Natural killer cell (primary cell): ENCODE measurements around the gene RALA. TPM values are rescaled to one million over a fixed set of nuclear protein-coding genes. Genes with fewer than 3 reads are reported as not detected.

Experiments
- ATAC-seq, 3 donors: fragments of 150-1000 bp in 2 of 3; fragments of 200-7000 bp in 1 of 3; cut with Tn5 transposase; 1 replicate in 1 of 3; 2 replicates in 2 of 3; pipeline ENCODE4 v1.10.0; 2021; ENCODE audit warnings: mild to moderate bottlenecking in 2 of 3, moderate library complexity in 2 of 3
- DNase-seq, 2 donors: peaks; one replicate each; pipeline versions ENCODE4 v3.0.0 to v3.0.0-alpha.2; 2013 to 2021; ENCODE audit warnings: mixed read lengths in 1 of 2
- H3K27ac ChIP-seq: one replicate; pipeline ENCODE4 v1.5.1; 2013; ENCODE audit warnings: mild to moderate bottlenecking, low read length
- H3K27me3 ChIP-seq: one replicate; pipeline ENCODE4 v1.6.1; 2013; ENCODE audit warnings: low read length; ENCODE audit not compliant: control insufficient read depth, insufficient read depth
- H3K36me3 ChIP-seq: one replicate; pipeline ENCODE4 v1.6.1; 2013; ENCODE audit warnings: low read length; ENCODE audit not compliant: control insufficient read depth, insufficient read depth
- H3K4me1 ChIP-seq: one replicate; pipeline ENCODE4 v1.6.1; 2013; ENCODE audit warnings: low read length; ENCODE audit not compliant: control insufficient read depth, insufficient read depth
- H3K4me3 ChIP-seq: one replicate; pipeline ENCODE4 v1.5.1; 2013; ENCODE audit warnings: low read length
- H3K9me3 ChIP-seq: one replicate; pipeline ENCODE4 v1.6.1; 2013; ENCODE audit warnings: low read length; ENCODE audit not compliant: control insufficient read depth, insufficient read depth
- H3K27ac Mint-ChIP-seq, 2 donors: one replicate each; pipeline ENCODE4 v1.8.0; 2022; ENCODE audit warnings: mild to moderate bottlenecking in 2 of 2, mixed read lengths in 2 of 2, moderate library complexity in 1 of 2
- H3K27me3 Mint-ChIP-seq, 2 donors: one replicate each; pipeline ENCODE4 v1.8.0; 2022; ENCODE audit warnings: low read depth in 2 of 2, mixed read lengths in 2 of 2
- H3K36me3 Mint-ChIP-seq: one replicate; pipeline ENCODE4 v1.8.0; 2022; ENCODE audit warnings: mixed read lengths
- H3K4me1 Mint-ChIP-seq, 2 donors: one replicate each; pipeline ENCODE4 v1.8.0; 2022; ENCODE audit warnings: mixed read lengths in 2 of 2
- H3K4me3 Mint-ChIP-seq: one replicate; pipeline ENCODE4 v1.8.0; 2022; ENCODE audit warnings: mild to moderate bottlenecking, moderate library complexity, mixed read lengths
- H3K9me3 Mint-ChIP-seq, 2 donors: one replicate each; pipeline ENCODE4 v1.8.0; 2022; ENCODE audit warnings: mixed read lengths in 2 of 2
- WGBS: methylation state at CpG from one replicate; pipeline ENCODE4 v1.1.7; 2013; ENCODE audit warnings: missing lambda C conversion rate; ENCODE audit not compliant: insufficient coverage; 5-methylcytosine and 5-hydroxymethylcytosine counted together
- intact Hi-C: fragments of 100-400 bp; cut with micrococcal nuclease; formaldehyde crosslinking; loops from one replicate; pipeline ENCODE4 v1.14.2; 2022
- total RNA-seq, 4 donors: library from RNA; stranded (reverse); fragments of 120-200 nt in 1 of 4; gene quantifications; one replicate each; pipeline versions ENCODE4 v1.2.3 to v1.2.4, GENCODE V29; 2013 to 2022
- TF ChIP-seq, protein P1 (sequence below): fragments of 200-600 bp; IDR thresholded peaks from one replicate; pipeline ENCODE4 v1.8.0; 2022; ENCODE audit warnings: antibody characterized with exemption

The RALA gene
- total RNA-seq, 3 donors from 2014 or later (not counting 1 experiment from before 2014, with no cell fraction given): 10.2 to 22.0 (median 16.8) TPM

DNA sequence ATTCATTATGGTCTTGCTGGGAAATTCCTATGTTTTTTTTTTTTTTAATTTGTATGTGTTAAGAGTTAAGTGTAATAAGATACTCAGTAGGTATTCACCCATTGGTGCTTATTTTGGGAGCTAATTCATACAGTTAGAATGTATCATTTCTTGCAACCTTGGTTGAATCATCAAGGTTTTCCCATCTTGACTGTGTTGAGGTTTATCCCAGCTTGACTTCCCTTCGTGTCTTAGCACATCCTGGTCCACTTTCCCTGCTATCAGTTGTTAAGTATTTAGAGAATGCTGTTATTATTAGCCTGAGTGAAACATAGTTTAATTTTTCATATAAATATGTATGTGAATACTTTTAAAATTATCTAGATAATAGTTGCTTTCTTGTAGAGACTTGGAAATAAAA, 20.8 kb downstream of the RALA start:
- Histone ChIP-seq H3K36me3 (no peaks in the 10 kb centered on the region), H3K27me3 (no peaks in the 10 kb centered on the region), H3K4me3 (no peak overlapping the region), H3K4me1 (peaks cover 4% of the 10 kb centered on the region), H3K27ac (no peak overlapping the region), H3K9me3 (no peaks in the 10 kb centered on the region)
- WGBS: no CpG with 5 or more reads among the region's 1 CpG
- H3K27ac Mint-ChIP-seq: no peak overlapping the region
- peaks cover 57 to 59% of the 10 kb centered on the region in 2 donors for H3K4me1 Mint-ChIP-seq
- no peak overlapping the region for H3K4me3 Mint-ChIP-seq
- H3K9me3 Mint-ChIP-seq: no peaks in the 10 kb centered on the region
- intact Hi-C loops: no loop called here
- ATAC-seq (no peak), DNase-seq (no peak)
- no peaks in the 10 kb centered on the region for H3K27me3 Mint-ChIP-seq
- TF ChIP-seq, protein P1, sequence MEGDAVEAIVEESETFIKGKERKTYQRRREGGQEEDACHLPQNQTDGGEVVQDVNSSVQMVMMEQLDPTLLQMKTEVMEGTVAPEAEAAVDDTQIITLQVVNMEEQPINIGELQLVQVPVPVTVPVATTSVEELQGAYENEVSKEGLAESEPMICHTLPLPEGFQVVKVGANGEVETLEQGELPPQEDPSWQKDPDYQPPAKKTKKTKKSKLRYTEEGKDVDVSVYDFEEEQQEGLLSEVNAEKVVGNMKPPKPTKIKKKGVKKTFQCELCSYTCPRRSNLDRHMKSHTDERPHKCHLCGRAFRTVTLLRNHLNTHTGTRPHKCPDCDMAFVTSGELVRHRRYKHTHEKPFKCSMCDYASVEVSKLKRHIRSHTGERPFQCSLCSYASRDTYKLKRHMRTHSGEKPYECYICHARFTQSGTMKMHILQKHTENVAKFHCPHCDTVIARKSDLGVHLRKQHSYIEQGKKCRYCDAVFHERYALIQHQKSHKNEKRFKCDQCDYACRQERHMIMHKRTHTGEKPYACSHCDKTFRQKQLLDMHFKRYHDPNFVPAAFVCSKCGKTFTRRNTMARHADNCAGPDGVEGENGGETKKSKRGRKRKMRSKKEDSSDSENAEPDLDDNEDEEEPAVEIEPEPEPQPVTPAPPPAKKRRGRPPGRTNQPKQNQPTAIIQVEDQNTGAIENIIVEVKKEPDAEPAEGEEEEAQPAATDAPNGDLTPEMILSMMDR: no peak
- no peaks in the 10 kb centered on the region for H3K36me3 Mint-ChIP-seq

DNA sequence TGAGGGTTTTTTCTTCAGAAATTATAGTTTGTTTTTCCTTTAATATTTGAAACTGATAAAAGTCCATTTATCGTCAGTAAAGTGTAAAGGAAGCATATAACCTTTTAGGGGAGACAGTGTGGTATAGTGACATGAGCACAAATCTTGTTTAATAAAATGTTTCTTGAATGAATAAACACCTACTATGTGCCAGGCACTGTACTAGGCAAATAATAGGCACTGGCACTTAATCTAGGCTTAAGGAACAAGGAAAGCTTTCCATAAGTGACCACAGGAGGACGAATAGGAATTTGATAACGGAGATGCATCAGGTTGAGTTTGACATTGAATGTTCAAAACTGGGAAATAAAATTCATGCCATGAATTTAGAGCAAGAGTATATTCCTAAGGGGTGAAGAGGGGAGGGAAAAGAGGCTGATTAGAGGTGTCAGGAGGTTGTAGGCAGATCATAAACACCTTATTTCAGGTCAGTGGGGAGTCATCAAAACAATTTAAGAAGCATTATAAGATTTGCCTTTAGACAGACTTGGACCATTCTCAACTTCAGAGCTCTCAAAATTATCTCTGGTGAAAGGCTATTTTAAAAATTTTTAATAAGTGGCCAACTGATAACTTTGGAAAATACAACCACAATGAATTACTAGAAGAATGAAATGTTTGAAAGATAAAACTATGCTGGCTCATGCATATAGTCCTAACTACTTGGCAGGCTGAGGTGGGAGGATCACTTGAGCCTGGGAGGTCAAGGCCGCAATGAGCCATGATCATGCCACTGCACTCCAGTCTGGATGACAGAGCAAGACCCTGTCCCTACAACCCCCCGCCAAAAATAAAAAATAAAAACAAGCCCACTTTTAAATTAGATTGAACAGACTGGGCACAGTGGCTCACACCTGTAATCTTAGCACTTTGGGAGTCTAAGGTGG, 22.4 kb downstream of the RALA start:
- 96% methylated on average over 5 of the region's 5 CpGs for WGBS
- no peaks in the 10 kb centered on the region for H3K9me3 ChIP-seq
- H3K27me3 ChIP-seq: no peaks in the 10 kb centered on the region
- TF ChIP-seq, protein P1: no peak
- no peaks in the 10 kb centered on the region for H3K36me3 ChIP-seq
- ATAC-seq (peak in 1 of 3 donors; percentile 21), DNase-seq (no peak)
- no peaks in the 10 kb centered on the region for H3K4me1 ChIP-seq
- Mint-ChIP-seq H3K27me3 (no peaks in the 10 kb centered on the region), H3K4me3 (no peak overlapping the region), H3K4me1 (peaks cover 54 to 56% of the 10 kb centered on the region in 2 donors), H3K27ac (no peak overlapping the region), H3K36me3 (no peaks in the 10 kb centered on the region), H3K9me3 (no peaks in the 10 kb centered on the region)
- no peak overlapping the region for H3K27ac ChIP-seq
- intact Hi-C loops: no loop called here
- H3K4me3 ChIP-seq: no peak overlapping the region

DNA sequence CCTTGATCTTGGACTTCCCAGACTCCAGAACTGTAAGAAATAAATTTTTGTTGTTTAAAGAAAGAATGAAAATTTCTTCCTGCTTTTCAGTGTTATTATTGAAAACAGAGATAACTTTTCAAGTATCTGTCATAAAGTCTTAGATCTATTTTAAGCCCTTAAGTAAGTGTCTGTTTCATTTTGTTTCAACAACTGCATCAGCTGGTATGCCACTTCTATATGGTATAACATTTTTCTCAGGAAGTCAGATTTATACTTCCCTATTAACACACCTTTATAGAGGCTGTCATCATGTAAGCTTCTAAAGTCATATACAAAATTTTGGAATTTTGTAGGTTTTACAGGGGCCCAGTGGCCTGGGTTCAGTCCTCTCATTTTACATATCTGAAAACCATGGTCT, 24.4 kb downstream of the RALA start:
- TF ChIP-seq, protein P1: no peak
- Mint-ChIP-seq H3K27ac (no peak overlapping the region), H3K4me1 (peaks cover 37 to 39% of the 10 kb centered on the region in 2 donors), H3K4me3 (no peak overlapping the region), H3K27me3 (no peaks in the 10 kb centered on the region), H3K36me3 (no peaks in the 10 kb centered on the region), H3K9me3 (no peaks in the 10 kb centered on the region)
- no peak for DNase-seq
- Histone ChIP-seq H3K27ac (no peak overlapping the region), H3K4me3 (no peak overlapping the region), H3K36me3 (no peaks in the 10 kb centered on the region), H3K27me3 (no peaks in the 10 kb centered on the region), H3K9me3 (no peaks in the 10 kb centered on the region), H3K4me1 (no peaks in the 10 kb centered on the region)
- no peak for ATAC-seq
- intact Hi-C loops: no loop called here

DNA sequence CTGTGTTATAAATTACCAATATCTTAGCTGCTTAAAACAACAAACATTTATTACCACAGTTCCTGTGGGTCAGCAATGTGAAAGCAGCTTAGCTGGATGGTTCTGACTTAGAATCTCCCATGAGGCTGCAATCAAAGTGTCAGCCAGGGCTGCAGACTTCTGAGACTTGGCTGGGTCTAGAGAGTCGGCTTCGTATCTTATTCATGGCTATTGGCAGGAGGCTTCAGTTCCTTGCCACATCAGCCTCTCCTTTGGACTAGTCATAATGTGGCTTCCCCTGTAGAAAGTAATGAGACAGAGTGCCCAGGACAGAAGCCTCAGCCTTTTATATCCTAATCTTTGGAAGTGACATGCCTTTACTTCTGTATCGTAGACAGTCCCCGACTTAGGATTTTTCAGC, 27.3 kb downstream of the RALA start:
- H3K36me3 ChIP-seq: no peaks in the 10 kb centered on the region
- TF ChIP-seq, protein P1: no peak
- no peaks in the 10 kb centered on the region for H3K27me3 Mint-ChIP-seq
- no peaks in the 10 kb centered on the region for H3K9me3 ChIP-seq
- no peak overlapping the region for H3K4me3 Mint-ChIP-seq
- H3K36me3 Mint-ChIP-seq: no peaks in the 10 kb centered on the region
- H3K4me1 ChIP-seq: no peaks in the 10 kb centered on the region
- no peaks in the 10 kb centered on the region for H3K9me3 Mint-ChIP-seq
- DNase-seq: no peak
- H3K27ac Mint-ChIP-seq: no peak overlapping the region
- peaks cover 24 to 30% of the 10 kb centered on the region in 2 donors for H3K4me1 Mint-ChIP-seq
- no peak for ATAC-seq
- intact Hi-C loops: no loop called here
- no peak overlapping the region for H3K27ac ChIP-seq
- H3K27me3 ChIP-seq: no peaks in the 10 kb centered on the region
- WGBS: 98% methylated on average over 4 of the region's 4 CpGs
- no peak overlapping the region for H3K4me3 ChIP-seq
